SKM-1 treated with dmso at 0.1 percent for 144 hours (cell line): ENCODE measurements around the gene PIGS.
"Not testable (repeated sequence)": the region's sequence is repeated elsewhere in the genome, so short reads cannot be mapped to it uniquely, and the experiment has no call there.

Source experiments
- DNase-seq: peaks from one replicate; lab custom pipeline; 2025; ENCODE audit not compliant: unreplicated experiment; lab: John Stamatoyannopoulos, UW

Gene PIGS

GRCh38 chr17:28579526-28579925, 8.2 kb upstream of the PIGS start:
- DNase-seq = no peak

- no peak for DNase-seq
These were observed 7.2 kb upstream of the PIGS start for GRCh38 chr17:28578246-28579195.

DNA sequence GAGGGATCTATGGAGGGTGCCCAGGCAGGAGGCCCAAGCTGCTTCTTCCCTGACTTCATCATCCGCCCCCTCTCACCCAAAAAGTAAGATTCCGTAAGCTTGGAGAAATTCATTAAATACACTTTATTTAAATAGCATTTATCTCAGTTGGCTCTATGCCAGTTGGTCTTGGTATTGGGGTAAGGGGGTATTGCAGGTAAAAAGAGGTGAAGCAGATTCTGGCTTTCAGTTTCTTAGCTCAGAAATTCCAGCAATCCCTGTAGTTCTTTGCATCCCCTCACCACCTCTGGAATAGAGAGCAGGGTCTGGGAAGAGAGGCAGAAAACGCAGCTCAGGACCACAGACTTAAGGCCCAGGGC, 6.1 kb upstream of the PIGS start:
- no peak for DNase-seq

- peak; percentile 73 for DNase-seq
These were observed 5.6 kb upstream of the PIGS start, which contains the start of gene ALDOC for GRCh38 chr17:28576758-28577465. Gene ALDOC, minus strand, starts transcription at chr17:28576895. Its CDS starts 1,363 bp downstream, at chr17:28575532.

DNA sequence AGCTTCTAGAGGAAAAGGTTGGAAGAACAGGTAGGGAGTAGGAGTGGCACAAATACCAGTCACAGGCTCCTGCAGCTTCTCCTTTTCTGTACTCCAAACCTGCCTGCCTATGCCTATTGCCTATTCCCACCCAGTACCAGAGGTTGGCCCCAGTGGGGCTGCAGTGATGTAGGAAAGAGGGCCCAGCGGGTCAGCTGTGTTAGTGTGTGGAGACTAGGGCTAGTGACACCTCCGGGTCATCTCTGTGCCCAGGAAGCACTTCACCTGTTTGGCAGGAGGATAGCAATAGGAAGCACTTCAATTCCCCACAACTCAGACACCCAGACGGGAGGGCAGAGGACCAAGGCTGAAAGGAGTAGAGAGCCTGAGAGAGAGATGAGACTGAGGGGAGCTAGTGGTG, 4.7 kb upstream of the PIGS start:
- not testable (repeated sequence) for DNase-seq

DNA sequence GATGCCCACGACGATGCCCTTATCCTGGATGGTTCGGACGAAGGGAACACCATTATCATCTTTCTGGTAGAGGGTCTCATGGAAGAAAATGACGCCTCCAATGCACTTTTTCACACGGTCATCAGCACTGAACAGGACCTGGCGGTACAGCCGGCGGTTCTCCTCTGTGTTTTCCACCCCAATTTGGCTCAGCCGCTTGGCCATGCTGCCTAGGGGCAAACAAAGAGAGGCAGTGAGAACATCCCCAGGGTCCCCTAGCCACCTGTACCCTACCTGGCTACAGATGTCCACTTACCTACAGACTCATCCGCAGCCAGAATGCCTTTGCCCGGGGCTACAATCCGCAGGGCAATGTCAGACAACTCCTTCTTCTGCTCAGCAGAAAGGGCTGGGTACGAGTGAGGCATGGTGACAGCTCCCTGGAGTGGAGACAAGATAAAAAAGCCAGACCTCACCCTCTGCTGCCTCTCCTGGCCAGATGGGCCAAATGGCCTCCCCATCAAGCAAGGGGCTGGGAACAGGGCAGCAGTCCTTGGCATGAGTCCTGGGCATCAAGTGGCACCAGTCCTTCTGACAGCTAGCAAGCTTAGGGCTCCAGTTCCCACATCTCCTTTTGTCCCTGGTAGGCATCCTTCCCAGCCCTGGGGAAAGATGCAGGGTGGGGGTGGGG, 3.9 kb upstream of the PIGS start:
- no peak for DNase-seq

DNA sequence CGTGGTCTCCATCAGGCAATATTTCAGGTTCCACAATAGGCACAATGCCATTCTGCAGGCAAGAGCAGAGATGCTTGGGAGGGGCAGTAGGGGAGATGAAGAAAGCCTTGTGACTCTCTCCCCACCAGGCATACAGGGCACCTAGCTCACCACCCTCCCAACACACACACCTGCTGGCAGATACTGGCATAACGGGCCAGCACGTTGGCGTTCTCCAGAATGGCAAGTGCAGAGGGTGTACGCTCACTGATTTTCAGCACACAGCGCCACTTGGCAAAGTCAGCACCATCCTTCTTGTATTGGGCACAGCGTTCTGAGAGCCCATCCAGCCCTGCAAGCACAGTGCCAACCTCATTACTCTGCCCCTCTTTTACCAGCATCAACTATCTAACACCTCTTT, 3.2 kb upstream of the PIGS start:
- DNase-seq = no peak

- DNase-seq = no peak
These were observed 2.7 kb upstream of the PIGS start for GRCh38 chr17:28573966-28574480.

- DNase-seq = no peak
These were observed 2.2 kb upstream of the PIGS start for GRCh38 chr17:28573521-28573920.

- no peak for DNase-seq
These were observed 1.7 kb upstream of the PIGS start for GRCh38 chr17:28573040-28573380.

DNA sequence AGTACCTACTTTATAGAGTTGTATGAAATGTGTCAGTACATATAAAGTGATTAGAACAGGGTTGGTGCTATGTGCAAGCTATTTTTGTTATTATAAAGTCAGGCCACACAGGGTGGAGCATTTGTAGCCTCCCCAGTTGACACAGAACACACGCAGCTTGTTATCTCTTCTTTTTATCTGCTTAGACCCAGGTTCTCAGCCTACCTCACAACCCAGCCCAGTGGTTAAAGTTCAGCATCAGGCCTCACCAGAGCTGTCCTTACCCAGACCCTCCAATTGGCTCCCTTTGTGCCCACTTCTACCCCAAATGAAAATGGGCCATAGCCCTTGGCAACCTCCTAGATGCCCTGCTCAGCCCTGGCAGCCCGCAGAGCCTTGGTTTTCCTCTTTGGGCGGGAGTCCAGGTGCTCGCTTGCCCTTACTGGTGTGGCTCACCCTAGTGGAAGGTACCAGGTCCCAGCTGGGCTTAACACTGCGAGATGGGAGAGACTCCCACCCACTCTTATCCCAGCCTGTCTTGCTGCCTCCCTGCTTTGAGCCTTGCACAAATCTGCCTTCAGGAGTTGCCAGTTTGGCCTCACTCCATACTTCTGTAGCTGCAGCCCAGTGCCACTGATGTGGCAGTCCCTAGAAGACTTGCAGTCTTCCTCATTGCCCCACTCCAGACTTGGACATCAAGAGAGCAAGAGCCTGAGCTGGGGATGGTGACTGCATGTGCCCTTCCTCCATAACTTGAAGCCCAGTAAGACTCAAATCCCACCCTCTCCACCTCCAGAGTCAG, 1.1 kb upstream of the PIGS start:
- DNase-seq = no peak

- DNase-seq = peak; percentile 7
These were observed 486 bp downstream of the PIGS start for GRCh38 chr17:28570716-28571360.

DNA sequence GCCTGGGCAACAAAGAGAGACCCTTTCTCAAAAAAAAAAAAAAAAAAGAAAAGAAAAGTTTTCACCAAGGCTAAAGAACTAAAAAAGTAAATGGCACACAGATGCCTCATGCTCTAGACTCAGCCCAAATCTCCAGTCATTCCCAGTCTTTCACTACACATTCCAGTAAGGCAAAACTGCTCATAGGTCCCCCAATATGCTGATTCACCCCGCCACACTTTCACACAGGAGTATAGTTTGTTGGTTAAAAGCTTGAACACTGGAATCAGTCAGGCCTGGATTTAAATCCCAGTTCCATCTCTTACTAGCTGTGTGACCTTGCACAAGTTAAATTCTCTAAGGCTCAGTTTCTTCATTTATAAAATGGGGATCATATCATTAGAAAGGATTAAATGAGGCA, 1.9 kb downstream of the PIGS start:
- no peak for DNase-seq

- DNase-seq = peak; percentile 70
These were observed 3.7 kb downstream of the PIGS start for GRCh38 chr17:28567604-28568003.

DNA sequence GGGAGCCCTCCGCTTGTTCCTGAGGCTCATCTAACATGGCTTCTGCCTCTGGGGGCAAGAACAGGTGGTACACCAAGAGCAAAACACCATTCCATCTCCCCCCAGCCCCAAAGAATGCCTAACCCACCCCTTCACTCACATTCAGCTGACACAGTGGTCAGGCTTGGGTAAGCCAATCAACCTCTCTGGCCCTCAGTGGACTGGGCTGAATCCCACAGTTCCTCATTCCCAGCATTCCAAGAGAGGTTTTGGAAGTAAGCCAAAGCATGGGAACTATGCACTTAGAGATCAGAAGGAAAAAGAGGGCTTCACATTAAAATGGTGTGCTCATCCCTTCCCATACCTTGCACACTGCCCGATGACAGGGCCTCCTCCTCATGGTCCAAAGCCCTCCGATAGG, 7.8 kb downstream of the PIGS start:
- DNase-seq = no peak

- DNase-seq = no peak
These were observed 16.3 kb downstream of the PIGS start for GRCh38 chr17:28555022-28555421.

DNA sequence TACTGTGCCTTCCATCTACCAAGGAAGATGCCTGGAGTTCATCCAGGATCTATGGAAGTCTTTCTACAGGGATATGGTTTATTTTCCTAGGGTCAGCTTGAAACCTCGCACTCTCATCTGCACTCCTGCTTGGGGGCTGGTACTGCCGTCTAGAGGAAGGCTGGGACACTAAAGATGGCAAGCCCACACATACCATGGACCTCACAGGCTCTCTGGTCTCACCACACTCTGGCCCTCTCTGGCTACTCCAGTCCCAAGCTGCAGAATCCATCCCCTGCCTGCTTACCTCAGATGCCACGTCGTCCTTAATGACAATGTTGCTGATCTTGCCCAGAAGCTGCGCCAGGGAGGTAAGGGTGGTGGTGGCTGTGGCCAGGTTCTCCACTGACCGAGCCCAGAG, 16.8 kb downstream of the PIGS start:
- no peak for DNase-seq

DNA sequence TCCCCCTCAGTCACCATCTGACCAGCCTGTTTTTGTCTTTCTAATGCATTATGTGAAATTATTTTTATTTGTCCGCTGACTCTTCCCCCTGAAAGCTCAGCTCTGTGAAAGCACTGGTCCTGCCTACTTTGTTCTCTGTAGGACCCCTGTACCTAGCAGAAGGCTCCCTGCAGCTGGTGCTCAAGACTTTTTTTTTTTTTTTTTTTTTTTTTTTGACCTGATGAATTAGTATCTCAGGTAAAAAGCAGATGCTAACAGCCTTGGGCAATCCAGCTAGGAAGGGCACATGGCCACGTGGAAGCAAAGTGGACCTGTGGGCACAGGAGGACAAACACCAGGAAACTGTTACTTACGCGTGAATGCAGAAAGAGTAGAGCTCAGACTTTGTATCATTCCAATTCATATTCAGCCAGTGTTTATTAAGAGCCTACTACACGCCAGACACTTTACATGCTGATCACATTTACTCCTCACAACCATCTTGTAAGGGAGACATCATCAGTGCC, 18.3 kb downstream of the PIGS start:
- DNase-seq = no peak

GRCh38 chr17:28552176-28552999, 18.9 kb downstream of the PIGS start, which contains the start of gene UNC119:
Gene UNC119, minus strand, starts transcription at chr17:28552624. Its CDS starts 67 bp downstream, at chr17:28552557.
- peak; percentile 25 for DNase-seq
